Esophagus muscularis mucosa (tissue), 4 donors: ENCODE data around the gene ZSCAN25.

Experiments
- EP300 ChIP-seq: sonication (generic); formaldehyde crosslinking; IDR thresholded peaks from one replicate; pipeline ENCODE4 v1.6.1; 2017; ENCODE audit warnings: antibody characterized with exemption
- POLR2A ChIP-seq: fragments of 450-650 bp; IDR thresholded peaks from one replicate; pipeline ENCODE4 v1.6.1; 2017; ENCODE audit warnings: antibody characterized with exemption, moderate library complexity, mild to moderate bottlenecking, low read depth
- POLR2AphosphoS5 ChIP-seq, 2 donors: sonication (generic); formaldehyde crosslinking; IDR thresholded peaks; one replicate each; pipeline ENCODE4 v1.6.1; 2017; ENCODE audit warnings: antibody characterized with exemption in 2 of 2
- TF ChIP-seq, protein P1 (sequence below), 3 experiments: fragments of 200-600 bp in 2 of 3; fragments of 450-650 bp in 1 of 3; sonication (generic) in 2 of 3; IDR thresholded peaks; one replicate each; pipeline ENCODE4 v1.5.1; 2017 to 2019; ENCODE audit warnings: antibody characterized with exemption in 3 of 3, mild to moderate bottlenecking in 2 of 3, moderate library complexity in 1 of 3

DNA sequence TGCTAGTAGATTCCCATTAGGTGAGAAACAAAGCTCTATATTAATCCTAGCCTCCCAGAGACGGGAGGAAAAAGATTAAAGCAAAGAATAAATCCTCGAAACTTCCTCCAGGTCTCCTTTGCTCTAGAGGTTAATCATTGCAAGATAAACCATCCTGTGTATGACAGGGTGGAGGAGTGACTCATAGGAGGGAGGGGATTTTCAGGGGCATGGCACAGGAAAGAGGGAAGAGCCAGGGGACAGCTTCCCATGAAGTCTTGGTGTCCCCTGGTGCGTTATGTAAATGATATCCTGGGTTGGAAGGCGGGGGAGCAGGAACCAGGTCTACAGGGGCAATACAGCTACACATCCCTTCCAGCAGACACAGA lies 62.3 kb downstream of the ZSCAN25 start:
- TF ChIP-seq, protein P1, sequence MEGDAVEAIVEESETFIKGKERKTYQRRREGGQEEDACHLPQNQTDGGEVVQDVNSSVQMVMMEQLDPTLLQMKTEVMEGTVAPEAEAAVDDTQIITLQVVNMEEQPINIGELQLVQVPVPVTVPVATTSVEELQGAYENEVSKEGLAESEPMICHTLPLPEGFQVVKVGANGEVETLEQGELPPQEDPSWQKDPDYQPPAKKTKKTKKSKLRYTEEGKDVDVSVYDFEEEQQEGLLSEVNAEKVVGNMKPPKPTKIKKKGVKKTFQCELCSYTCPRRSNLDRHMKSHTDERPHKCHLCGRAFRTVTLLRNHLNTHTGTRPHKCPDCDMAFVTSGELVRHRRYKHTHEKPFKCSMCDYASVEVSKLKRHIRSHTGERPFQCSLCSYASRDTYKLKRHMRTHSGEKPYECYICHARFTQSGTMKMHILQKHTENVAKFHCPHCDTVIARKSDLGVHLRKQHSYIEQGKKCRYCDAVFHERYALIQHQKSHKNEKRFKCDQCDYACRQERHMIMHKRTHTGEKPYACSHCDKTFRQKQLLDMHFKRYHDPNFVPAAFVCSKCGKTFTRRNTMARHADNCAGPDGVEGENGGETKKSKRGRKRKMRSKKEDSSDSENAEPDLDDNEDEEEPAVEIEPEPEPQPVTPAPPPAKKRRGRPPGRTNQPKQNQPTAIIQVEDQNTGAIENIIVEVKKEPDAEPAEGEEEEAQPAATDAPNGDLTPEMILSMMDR (IDR thresholded peaks at IDR 0.05) = no peak
- TF ChIP-seq EP300 (no peak), POLR2A (no peak), POLR2AphosphoS5 (IDR thresholded peaks at IDR 0.05) (no peak)
